ENCODE results near the gene MROH8. TPM values are rescaled to one million over a fixed set of nuclear protein-coding genes. Genes with fewer than 3 reads are reported as not detected.

MROH8 gene
- total RNA-seq, 1 donor from 2014 or later: 5.2 TPM

Other genes starting within 250 kb of the MROH8 start
- gene SAMHD1, start 227.8 kb downstream of the MROH8 start, total RNA-seq: 349 TPM
- gene RBL1, start 83.6 kb downstream of the MROH8 start, total RNA-seq: 13.1 TPM
- 97.9 TPM for gene RPN2, start 218 bp downstream of the MROH8 start, total RNA-seq
- gene GHRH, start 82.3 kb upstream of the MROH8 start, total RNA-seq: not detected
- 34.1 TPM for gene MANBAL, start 110.1 kb upstream of the MROH8 start, total RNA-seq
- 23.7 TPM for gene SRC, start 166.6 kb upstream of the MROH8 start, total RNA-seq

All from sciatic nerve (tissue), 1 donor.